Activated CD4-positive, alpha-beta T cell treated with anti-CD3 and anti-CD28 coated beads, Interleukin-2, Interleukin-6, amounts not matched to agents 100 ng/mL and 50 ng/mL, durations not matched to agents 16 hours and 8 hours (primary cell): ENCODE data around the gene VIPR2.

ENCODE experiments used
- DNase-seq: peaks from one replicate; pipeline ENCODE4 v3.0.0-alpha.2; 2020

The VIPR2 gene

GRCh38 chr7:159034394-159034793 is 110.3 kb downstream of the VIPR2 start:
- no peak for DNase-seq

- DNase-seq = no peak
Observed at GRCh38 chr7:159033956-159034355, 110.7 kb downstream of the VIPR2 start.

GRCh38 chr7:159033473-159033825 is 111.2 kb downstream of the VIPR2 start:
- DNase-seq = no peak

GRCh38 chr7:159032753-159033472 is 111.8 kb downstream of the VIPR2 start:
- no peak for DNase-seq

GRCh38 chr7:159032322-159032721 is 112.3 kb downstream of the VIPR2 start:
- DNase-seq = no peak

GRCh38 chr7:159031750-159032149 is 112.9 kb downstream of the VIPR2 start:
- no peak for DNase-seq

- DNase-seq = no peak
Observed at GRCh38 chr7:159031135-159031701, 113.4 kb downstream of the VIPR2 start.

GRCh38 chr7:159030490-159031134 is 114.1 kb downstream of the VIPR2 start:
- no peak for DNase-seq

GRCh38 chr7:159028508-159029401 is 115.9 kb downstream of the VIPR2 start:
- DNase-seq = no peak

GRCh38 chr7:159027789-159028507 is 116.7 kb downstream of the VIPR2 start:
- no peak for DNase-seq

- no peak for DNase-seq
Observed at GRCh38 chr7:159027056-159027788, 117.4 kb downstream of the VIPR2 start.

- DNase-seq = no peak
Observed at GRCh38 chr7:159026271-159027055, 118.2 kb downstream of the VIPR2 start.

- DNase-seq = no peak
Observed at GRCh38 chr7:159025161-159025779, 119.4 kb downstream of the VIPR2 start.

GRCh38 chr7:159024280-159024951 is 120.3 kb downstream of the VIPR2 start:
- no peak for DNase-seq

- no peak for DNase-seq
Observed at GRCh38 chr7:159023746-159024145, 120.9 kb downstream of the VIPR2 start.

- DNase-seq = no peak
Observed at GRCh38 chr7:159023206-159023605, 121.5 kb downstream of the VIPR2 start.

- DNase-seq = no peak
Observed at GRCh38 chr7:159022238-159022993, 122.3 kb downstream of the VIPR2 start.

GRCh38 chr7:159020987-159021386 is 123.7 kb downstream of the VIPR2 start:
- DNase-seq = no peak

- no peak for DNase-seq
Observed at GRCh38 chr7:159019111-159019510, 125.6 kb downstream of the VIPR2 start.
